Measurements from ENCODE around the gene SPRED1. TPM values are rescaled to one million over a fixed set of nuclear protein-coding genes. Genes with fewer than 3 reads are reported as not detected.

The SPRED1 gene
- total and polyA plus RNA-seq, 9 of the 15 experiments (the other 6 are each of a cell fraction or from before 2014, with no cell fraction given): 2.8 to 17.4 (median 7.9) TPM

GRCh38 chr15:38215707-38216106 lies 36.9 kb upstream of the SPRED1 start:
- no peak overlapping the region for H3K4me2 ChIP-seq (ENCODE audit: insufficient read depth, low read length)
- no peaks in the 10 kb centered on the region for H4K20me1 ChIP-seq (replicated peaks; ENCODE audit: control insufficient read depth, insufficient read depth, low read length)
- FAIRE-seq (no peak), DNase-seq (ENCODE audit: extremely low read depth in 1 of 4, low spot score in 3 of 4) (no peak), ATAC-seq (no peak)
- BruUV-seq (replicated peaks): no TSS peak
- no peak for TF ChIP-seq ELK1 (CRISPR knock-in tag; IDR thresholded peaks at IDR 0.05)
- TF ChIP-seq SPI1 (IDR thresholded peaks at IDR 0.05; ENCODE audit: borderline replicate concordance, low read depth, low read length): no peak
- TF ChIP-seq ZNF436 (CRISPR knock-in tag; IDR thresholded peaks at IDR 0.05): no peak
- no peak for TF ChIP-seq ATF2 (CRISPR knock-in tag; IDR thresholded peaks at IDR 0.05)
- CTCF ChIA-PET (ENCODE audit: low intra/inter-chr PET ratio): no interaction called here
- no peaks in the 10 kb centered on the region for H3K9me1 ChIP-seq (ENCODE audit: control insufficient read depth, insufficient read depth, low read length)
- H3K9me3 ChIP-seq (replicated peaks; ENCODE audit: control insufficient read depth, insufficient read depth, low read depth, low read length): no peaks in the 10 kb centered on the region
- in situ Hi-C loops (cut with MboI) (no loop called here), intact Hi-C loops (cut with micrococcal nuclease) (no loop called here)
- H3K27ac ChIP-seq (ENCODE audit: extremely low read depth, low read depth, low read length): no peak overlapping the region
- no peak overlapping the region for H2AFZ ChIP-seq (ENCODE audit: low read depth, low read length)
- WGBS (ENCODE audit: insufficient coverage, low coverage, missing lambda C conversion rate): 13% methylated on average over 1 of the region's 1 CpG
- no peaks in the 10 kb centered on the region for H3K4me1 ChIP-seq (replicated peaks in 1 of 2; ENCODE audit: control insufficient read depth in 2 of 2, insufficient read depth in 2 of 2, low read length in 2 of 2)
- no peaks in the 10 kb centered on the region for H3K36me3 ChIP-seq (ENCODE audit: control insufficient read depth, insufficient read depth, low read length)
- H3K79me2 ChIP-seq (ENCODE audit: control insufficient read depth, insufficient read depth, low read length): no peaks in the 10 kb centered on the region
- peaks cover 0 to 5% of the 10 kb centered on the region in 2 experiments; a peak in 3 of 5 replicates for H3K27me3 ChIP-seq (ENCODE audit: control insufficient read depth in 2 of 2, insufficient read depth in 2 of 2, low read length in 2 of 2)
- H3K9ac ChIP-seq (ENCODE audit: insufficient read depth in 1 of 2, low read depth in 2 of 2, low read length in 2 of 2): no peak overlapping the region
- POLR2A ChIA-PET: interaction anchor here (0.6 to 0.9 kb wide), 3 partner anchors 14 to 138 kb away, joined by 3 read pairs; no protein-coding TSS in a partner anchor
- no peak overlapping the region for H3K4me3 ChIP-seq
